ENCODE measurements around the gene INPP5A. TPM values are rescaled to one million over a fixed set of nuclear protein-coding genes. Genes with fewer than 3 reads are reported as not detected.
"Not testable (repeated sequence)": the region's sequence is repeated elsewhere in the genome, so short reads cannot be mapped to it uniquely, and the experiment has no call there.

The INPP5A gene
- total and polyA plus RNA-seq, 5 donors, result 60.0 to 116 (median 97.8) TPM

DNA sequence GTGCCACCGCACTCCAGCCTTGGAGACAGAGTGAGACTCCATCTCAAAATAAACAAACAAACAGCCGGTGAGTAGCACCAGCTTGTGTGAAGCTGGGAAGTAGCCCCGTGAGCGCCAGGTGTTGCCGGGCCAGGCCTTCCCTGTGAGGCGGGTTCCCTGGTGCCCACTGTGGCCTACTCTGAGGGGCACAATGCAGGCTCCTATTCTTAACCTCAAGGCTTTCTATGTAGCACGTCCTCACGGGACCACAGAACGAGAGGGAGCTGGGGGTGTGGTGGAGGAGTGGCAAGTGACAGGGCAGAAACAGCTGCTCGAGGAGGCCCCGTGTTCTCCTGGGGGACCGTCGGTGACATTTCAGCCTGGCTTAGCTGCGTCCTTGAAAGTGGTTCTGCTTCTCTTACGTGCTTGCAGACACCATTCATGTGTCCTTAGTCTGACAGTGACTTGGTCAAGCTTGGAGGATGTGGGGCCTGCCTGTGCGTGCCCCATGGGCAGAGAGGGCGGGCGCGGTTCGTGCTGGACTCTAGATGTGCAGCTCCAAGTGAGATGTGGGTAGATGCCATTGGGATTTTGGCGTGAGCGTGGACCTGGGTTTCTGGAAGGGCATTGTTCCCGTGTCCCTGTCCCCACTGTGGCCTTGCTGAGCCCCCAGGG is 131.7 kb downstream of the INPP5A start:
- Histone ChIP-seq H3K9me3 (ENCODE audit: control insufficient read depth, low read length) (no peaks in the 10 kb centered on the region), H3K27ac (ENCODE audit: low read length) (no peak overlapping the region), H3K27me3 (ENCODE audit: control insufficient read depth, insufficient read depth) (no peaks in the 10 kb centered on the region), H3K4me1 (ENCODE audit: control insufficient read depth, insufficient read depth, low read length) (peaks cover 6% of the 10 kb centered on the region), H3K4me3 (ENCODE audit: low read length) (no peak overlapping the region)
- ATAC-seq (no peak), DNase-seq (no peak)
- intact Hi-C loops (cut with DNase I), result loop anchor here in 1 of 4 donors (10.0 kb wide), 1 partner anchor 115 kb away; the partner anchor contains the start of gene NKX6-2
- WGBS, result 89% methylated on average over 23 of the region's 23 CpGs

DNA sequence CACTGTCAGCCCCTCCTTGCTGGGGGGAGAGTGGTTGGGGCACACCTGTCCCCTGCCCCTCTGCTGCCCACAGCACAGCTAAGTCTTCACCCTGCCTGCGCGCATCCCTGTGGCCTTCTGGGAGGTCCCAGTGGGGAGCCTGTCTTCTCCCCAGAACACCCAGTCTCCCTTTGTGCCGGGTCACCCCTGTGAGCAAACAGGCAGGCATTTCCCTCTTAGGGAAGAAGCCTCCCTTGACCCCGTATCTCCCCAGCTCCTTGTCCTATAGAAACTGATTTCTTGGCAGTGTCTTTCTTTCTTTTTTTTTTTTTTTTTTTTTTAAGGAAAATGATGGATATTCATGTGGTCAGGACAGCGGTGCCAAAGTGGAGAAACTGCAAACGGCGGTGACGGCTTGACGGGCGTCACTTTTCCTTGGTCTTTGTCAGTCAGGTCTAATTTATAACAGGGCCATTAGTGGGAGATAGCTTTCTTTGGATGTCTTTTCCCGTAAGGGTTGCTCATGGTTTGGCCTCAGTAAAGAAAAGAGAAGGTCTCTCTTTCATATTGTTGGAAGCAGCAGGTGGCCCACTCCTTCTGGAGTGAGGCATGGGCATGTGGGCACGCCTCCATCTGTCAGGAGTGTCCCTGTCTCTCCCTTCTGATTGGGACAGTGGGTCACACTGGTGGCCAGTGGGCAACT is 133.1 kb downstream of the INPP5A start:
- Histone ChIP-seq H3K4me3 (ENCODE audit: low read length) (no peak overlapping the region), H3K4me1 (ENCODE audit: control insufficient read depth, insufficient read depth, low read length) (peaks cover 6% of the 10 kb centered on the region), H3K27ac (ENCODE audit: low read length) (no peak overlapping the region), H3K27me3 (ENCODE audit: control insufficient read depth, insufficient read depth) (no peaks in the 10 kb centered on the region), H3K9me3 (ENCODE audit: control insufficient read depth, low read length) (no peaks in the 10 kb centered on the region)
- intact Hi-C loops (cut with DNase I), result no loop called here
- DNase-seq, result no peak
- peak; percentile 12 to 34 for ATAC-seq
- 96% methylated on average over 12 of the region's 12 CpGs for WGBS

DNA sequence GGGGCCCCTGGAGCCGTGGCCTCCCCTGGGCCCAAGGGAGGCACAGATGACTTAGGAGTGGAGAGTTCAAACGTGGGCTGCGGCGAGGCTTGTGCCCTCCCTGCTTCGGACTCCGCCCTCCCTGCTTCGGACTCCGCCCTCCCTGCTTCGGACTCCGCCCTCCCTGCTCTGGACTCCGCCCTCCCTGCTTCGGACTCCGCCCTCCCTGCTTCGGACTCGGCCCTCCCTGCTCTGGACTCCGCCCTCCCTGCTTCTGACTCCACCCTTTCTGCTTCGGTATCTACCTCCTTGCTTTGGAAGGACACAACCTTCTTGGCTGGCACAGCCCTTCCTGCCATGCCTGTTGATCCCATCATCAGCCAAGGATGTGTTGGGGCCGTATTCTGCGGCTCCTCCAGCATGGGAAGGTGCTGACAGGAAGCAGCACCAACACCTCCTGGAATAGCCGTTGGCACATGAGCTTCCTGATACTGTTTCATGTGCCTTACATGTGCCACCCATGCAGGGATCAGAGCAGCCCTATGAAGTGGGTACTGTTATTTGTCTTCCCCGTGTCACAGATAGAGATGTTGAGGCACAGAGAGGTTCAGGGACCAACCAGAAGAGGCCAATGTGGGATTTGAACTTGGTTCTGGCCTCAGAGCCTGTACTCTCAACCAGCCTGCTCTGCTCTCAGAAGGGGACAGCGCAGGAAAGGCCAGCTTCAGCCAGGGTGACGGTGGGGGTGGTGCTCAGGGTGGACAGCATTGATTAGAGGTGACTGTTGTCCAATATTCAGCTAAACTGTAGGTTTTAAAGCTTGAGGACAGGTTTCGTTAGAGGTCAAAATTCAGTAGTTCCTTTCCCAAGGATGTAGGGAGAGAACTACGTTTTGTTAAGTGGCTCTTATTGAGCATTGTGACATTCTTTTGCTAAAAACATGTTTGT is 133.9 kb downstream of the INPP5A start:
- ATAC-seq (peak; percentile 78 to 90), DNase-seq (peak in 2 of 3 donors; percentile 73 to 77)
- Histone ChIP-seq H3K4me1 (ENCODE audit: control insufficient read depth, insufficient read depth, low read length) (peaks cover 6% of the 10 kb centered on the region), H3K27ac (ENCODE audit: low read length) (no peak overlapping the region), H3K27me3 (ENCODE audit: control insufficient read depth, insufficient read depth) (no peaks in the 10 kb centered on the region), H3K9me3 (ENCODE audit: control insufficient read depth, low read length) (no peaks in the 10 kb centered on the region), H3K4me3 (ENCODE audit: low read length) (no peak overlapping the region)
- WGBS, result 87% methylated on average over 25 of the region's 25 CpGs
- intact Hi-C loops (cut with DNase I), result no loop called here

DNA sequence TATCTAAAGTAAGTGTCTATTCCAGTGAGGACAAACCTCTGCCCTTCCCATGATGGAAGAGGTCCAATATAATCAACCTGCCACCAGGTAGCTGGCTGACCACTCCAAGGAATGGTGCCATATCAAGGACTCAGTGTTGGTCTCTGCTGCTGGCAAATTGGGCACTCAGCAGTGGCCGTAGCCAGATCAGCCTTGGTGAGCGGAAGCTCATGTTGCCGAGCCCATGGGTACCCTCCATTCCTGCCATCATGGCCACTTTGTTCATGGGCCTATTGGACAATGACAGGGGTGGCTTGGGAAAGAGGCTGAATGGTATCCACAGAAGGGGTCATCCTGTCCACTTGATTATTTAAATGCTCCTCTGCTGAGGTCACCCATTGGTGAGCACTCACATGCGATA is 136.2 kb downstream of the INPP5A start:
- WGBS, result 99% methylated on average over 4 of the region's 4 CpGs
- DNase-seq; H3K4me1 ChIP-seq (ENCODE audit: control insufficient read depth, insufficient read depth, low read length); H3K4me3 ChIP-seq (ENCODE audit: low read length); intact Hi-C loops (cut with DNase I); H3K9me3 ChIP-seq (ENCODE audit: control insufficient read depth, low read length); H3K27me3 ChIP-seq (ENCODE audit: control insufficient read depth, insufficient read depth); H3K27ac ChIP-seq (ENCODE audit: low read length); ATAC-seq: not testable (repeated sequence)

DNA sequence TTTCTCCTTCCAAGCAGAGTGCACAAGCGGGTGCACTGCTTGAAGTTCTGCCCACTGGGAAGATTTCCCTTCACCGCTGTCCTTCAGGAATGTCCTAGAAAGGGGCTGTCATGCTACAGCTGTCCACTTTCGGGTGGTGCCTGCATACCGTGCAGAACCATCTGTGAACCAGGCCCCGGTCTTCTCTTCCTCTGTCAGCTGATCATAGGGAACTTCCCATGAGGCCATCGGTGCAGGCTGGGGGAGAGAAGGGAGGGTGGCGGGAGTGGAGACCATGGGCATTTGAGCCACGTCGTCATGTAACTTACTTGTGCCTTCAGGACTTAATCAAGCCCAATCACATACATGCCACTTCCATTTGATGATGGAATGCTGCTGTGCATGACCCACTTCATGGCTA is 136.7 kb downstream of the INPP5A start:
- DNase-seq (no peak), ATAC-seq (no peak)
- intact Hi-C loops (cut with DNase I), result no loop called here
- 90% methylated on average over 9 of the region's 9 CpGs for WGBS
- Histone ChIP-seq H3K27me3 (ENCODE audit: control insufficient read depth, insufficient read depth) (no peaks in the 10 kb centered on the region), H3K27ac (ENCODE audit: low read length) (no peak overlapping the region), H3K9me3 (ENCODE audit: control insufficient read depth, low read length) (no peaks in the 10 kb centered on the region), H3K4me3 (ENCODE audit: low read length) (no peak overlapping the region), H3K4me1 (ENCODE audit: control insufficient read depth, insufficient read depth, low read length) (peaks cover 6% of the 10 kb centered on the region)

DNA sequence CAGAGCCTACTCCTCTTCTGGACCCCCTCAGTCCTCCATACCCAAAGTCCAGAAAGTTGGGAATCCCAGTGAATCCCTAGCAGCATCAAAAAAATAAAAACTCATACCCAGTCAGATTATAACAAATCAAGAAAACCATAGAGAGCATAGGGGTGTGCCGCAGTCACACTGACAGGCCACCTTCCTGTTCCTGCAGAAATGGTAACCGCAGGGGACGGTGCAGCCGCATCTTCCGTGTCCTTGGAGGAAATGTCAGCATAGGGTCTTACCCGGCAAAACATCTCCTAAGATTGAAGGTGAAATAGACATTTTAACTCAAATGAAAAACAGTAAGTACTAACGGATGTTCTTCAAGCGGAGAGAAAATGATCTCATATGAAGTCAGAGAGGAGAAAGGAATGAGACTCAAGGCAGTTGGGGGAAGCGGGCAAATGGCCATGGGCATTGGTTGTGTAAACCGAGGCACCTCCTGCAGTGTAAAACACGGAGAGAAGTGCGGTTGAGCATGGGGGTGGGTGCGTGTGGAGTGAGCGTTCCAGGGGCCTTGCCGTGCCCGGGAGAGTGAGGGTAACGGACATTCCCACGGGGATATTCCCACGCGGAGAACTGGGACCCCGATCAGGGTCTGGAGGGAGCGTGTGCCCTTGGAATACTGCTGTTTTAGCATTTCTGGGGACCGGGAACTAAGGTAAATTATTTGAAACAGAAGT is 137.6 kb downstream of the INPP5A start:
- Histone ChIP-seq H3K4me1 (ENCODE audit: control insufficient read depth, insufficient read depth, low read length) (peaks cover 6% of the 10 kb centered on the region), H3K9me3 (ENCODE audit: control insufficient read depth, low read length) (no peaks in the 10 kb centered on the region), H3K27me3 (ENCODE audit: control insufficient read depth, insufficient read depth) (no peaks in the 10 kb centered on the region), H3K27ac (ENCODE audit: low read length) (no peak overlapping the region), H3K4me3 (ENCODE audit: low read length) (no peak overlapping the region)
- intact Hi-C loops (cut with DNase I), result no loop called here
- ATAC-seq (no peak), DNase-seq (no peak)
- 94% methylated on average over 23 of the region's 23 CpGs for WGBS

DNA sequence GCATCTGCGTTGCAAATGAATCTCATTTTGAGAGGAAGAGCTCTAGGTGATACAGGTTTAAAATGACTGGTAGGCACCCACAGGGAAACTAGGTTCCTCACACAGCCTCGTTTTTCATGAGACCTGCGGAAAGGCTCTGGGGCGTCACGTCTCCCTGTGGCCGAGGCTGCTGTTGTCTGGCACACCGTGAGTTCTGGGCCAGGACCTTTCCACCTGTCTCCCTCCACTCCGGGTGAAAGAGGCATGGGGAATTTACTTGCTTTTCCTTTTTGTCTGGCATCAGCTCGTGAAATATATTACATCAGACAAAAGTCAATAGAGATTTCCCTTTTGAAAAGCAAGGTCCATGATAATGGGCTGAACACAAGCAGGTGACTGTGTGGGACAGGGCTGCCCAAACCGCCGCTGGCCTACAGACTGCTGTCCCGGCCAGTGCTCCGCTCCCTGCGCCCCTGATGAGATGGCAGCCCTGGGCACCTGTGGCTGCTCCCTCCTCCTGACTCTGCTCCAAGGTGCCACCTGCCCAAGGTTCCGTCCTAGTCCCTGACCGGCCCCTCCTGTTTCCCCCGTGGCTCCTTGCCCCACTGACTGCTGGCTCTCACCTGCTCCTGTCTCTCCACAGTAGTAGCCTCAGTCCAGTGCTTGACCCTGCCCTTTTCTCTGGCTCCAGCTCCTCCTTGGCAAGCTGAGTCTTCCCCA is 138.8 kb downstream of the INPP5A start:
- ATAC-seq, result peak; percentile 22 to 25
- 87% methylated on average over 17 of the region's 17 CpGs for WGBS
- Histone ChIP-seq H3K27me3 (ENCODE audit: control insufficient read depth, insufficient read depth) (no peaks in the 10 kb centered on the region), H3K9me3 (ENCODE audit: control insufficient read depth, low read length) (no peaks in the 10 kb centered on the region), H3K4me3 (ENCODE audit: low read length) (no peak overlapping the region), H3K27ac (ENCODE audit: low read length) (no peak overlapping the region), H3K4me1 (ENCODE audit: control insufficient read depth, insufficient read depth, low read length) (peaks cover 5% of the 10 kb centered on the region)
- intact Hi-C loops (cut with DNase I), result no loop called here
- DNase-seq, result peak in 1 of 3 donors; percentile 24

DNA sequence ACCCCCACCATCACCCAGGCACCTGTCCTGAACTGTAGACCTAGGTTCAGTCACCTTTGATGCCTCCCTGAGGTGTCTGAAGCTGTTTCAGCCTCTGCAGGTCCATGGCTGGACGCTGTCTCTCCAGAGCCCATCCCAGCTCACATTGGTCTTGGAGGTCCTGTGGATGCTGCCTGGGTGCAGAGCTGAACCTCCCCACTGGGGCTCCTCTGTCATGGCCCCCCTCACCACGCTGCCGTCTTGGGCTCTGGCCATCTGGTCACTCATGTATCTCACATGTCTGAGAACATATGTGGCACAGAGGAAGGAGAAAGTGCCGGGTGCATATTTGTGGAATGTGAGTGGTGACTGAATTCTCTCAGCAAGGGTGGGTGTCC is 139.5 kb downstream of the INPP5A start:
- H3K9me3 ChIP-seq (ENCODE audit: control insufficient read depth, low read length), result no peaks in the 10 kb centered on the region

DNA sequence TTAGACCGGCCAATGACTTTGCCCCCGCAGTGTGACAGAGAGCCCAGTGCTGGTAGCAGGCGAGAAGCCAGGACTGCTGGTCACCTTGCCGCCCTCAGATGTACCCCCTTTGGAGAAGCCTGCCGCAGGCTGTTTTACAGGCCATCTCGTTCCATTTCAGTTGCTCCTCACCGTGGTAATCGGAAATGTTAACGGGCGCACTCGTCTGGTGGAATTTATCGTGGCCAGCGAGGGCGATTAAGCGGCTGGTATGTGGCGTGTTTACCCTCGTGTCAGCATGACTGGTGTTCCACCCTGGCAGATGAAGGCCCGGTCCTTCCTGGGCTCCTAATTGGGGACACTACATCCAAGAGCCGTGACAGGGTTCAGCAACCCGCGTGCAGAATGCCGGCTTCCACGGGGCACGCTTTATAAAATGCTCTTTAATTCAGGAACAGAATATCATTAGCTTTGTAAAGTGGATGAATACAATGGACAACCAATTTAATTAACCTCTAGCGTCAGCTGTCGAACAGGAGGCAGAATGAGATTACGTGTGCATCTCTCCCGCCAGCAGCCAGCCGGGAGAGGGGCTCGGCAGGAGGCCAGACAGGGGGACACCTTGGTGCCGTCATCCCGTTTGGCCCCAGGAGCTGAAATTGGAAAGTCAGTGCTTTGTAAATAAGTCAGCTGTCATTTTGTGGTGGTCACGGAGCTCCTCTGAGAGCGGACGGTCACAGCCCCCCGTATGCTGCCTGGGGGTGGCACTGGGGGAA is 140.1 kb downstream of the INPP5A start:
- ATAC-seq, result peak; percentile 18 to 32
- Histone ChIP-seq H3K4me1 (ENCODE audit: control insufficient read depth, insufficient read depth, low read length) (no peaks in the 10 kb centered on the region), H3K27ac (ENCODE audit: low read length) (no peak overlapping the region), H3K9me3 (ENCODE audit: control insufficient read depth, low read length) (no peaks in the 10 kb centered on the region), H3K4me3 (ENCODE audit: low read length) (no peak overlapping the region), H3K27me3 (ENCODE audit: control insufficient read depth, insufficient read depth) (no peaks in the 10 kb centered on the region)
- intact Hi-C loops (cut with DNase I), result no loop called here
- 89% methylated on average over 36 of the region's 36 CpGs for WGBS
- peak in 1 of 3 donors; percentile 29 for DNase-seq

More for the DNA sequence above, 139.5 kb downstream of the INPP5A start:
- DNase-seq (no peak), ATAC-seq (peak; percentile 10 to 20)
- Histone ChIP-seq H3K27me3 (ENCODE audit: control insufficient read depth, insufficient read depth) (no peaks in the 10 kb centered on the region), H3K4me3 (ENCODE audit: low read length) (no peak overlapping the region), H3K4me1 (ENCODE audit: control insufficient read depth, insufficient read depth, low read length) (no peaks in the 10 kb centered on the region), H3K27ac (ENCODE audit: low read length) (no peak overlapping the region)
- WGBS, result 80% methylated on average over 4 of the region's 4 CpGs
- intact Hi-C loops (cut with DNase I), result no loop called here
